Upper lobe of left lung (tissue), 6 donors: ENCODE measurements around the gene RPS6KA2. TPM values are rescaled to one million over a fixed set of nuclear protein-coding genes. Genes with fewer than 3 reads are reported as not detected.

Experiments
- ATAC-seq, 2 donors: fragments of 200-7000 bp; cut with Tn5 transposase; one replicate each; pipeline ENCODE4 v1.9.1; 2022; ENCODE audit warnings: mild to moderate bottlenecking in 2 of 2, moderate library complexity in 2 of 2; ENCODE audit not compliant: low FRiP score in 2 of 2
- DNase-seq, 2 donors: peaks; one replicate each; pipeline ENCODE4 v3.0.0-alpha.2; 2019 to 2020
- H3K27ac ChIP-seq, 4 donors: fragments of 200-600 bp; sonication (generic); one replicate each; pipeline ENCODE4 v1.5.1; 2016 to 2019
- H3K27me3 ChIP-seq, 4 donors: fragments of 200-600 bp; sonication (generic); one replicate each; pipeline ENCODE4 v1.5.1; 2017 to 2019
- H3K36me3 ChIP-seq, 4 donors: fragments of 200-600 bp; sonication (generic); one replicate each; pipeline ENCODE4 v1.5.1; 2016 to 2019
- H3K4me1 ChIP-seq, 4 donors: fragments of 200-600 bp; sonication (generic); one replicate each; pipeline ENCODE4 v1.5.1; 2018 to 2019
- H3K4me3 ChIP-seq, 4 donors: fragments of 200-600 bp; sonication (generic); one replicate each; pipeline ENCODE4 v1.5.1; 2017 to 2019; ENCODE audit warnings: mild to moderate bottlenecking in 2 of 4, moderate library complexity in 1 of 4
- H3K9me3 ChIP-seq, 4 donors: fragments of 200-600 bp; sonication (generic); one replicate each; pipeline ENCODE4 v1.5.1; 2018 to 2019
- CTCF ChIP-seq, 6 experiments: fragments of 450-650 bp in 4 of 6; fragments of 200-600 bp in 2 of 6; sonication (generic) in 2 of 6; IDR thresholded peaks; one replicate each; pipeline ENCODE4 v1.5.1; 2016 to 2019; ENCODE audit warnings: antibody characterized with exemption in 6 of 6
- EP300 ChIP-seq, 4 donors: sonication (generic); formaldehyde crosslinking; IDR thresholded peaks; one replicate each; pipeline ENCODE4 v1.5.1; 2017; ENCODE audit warnings: antibody characterized with exemption in 4 of 4, control low read depth in 2 of 4
- POLR2A ChIP-seq, 4 donors: fragments of 450-650 bp; IDR thresholded peaks; one replicate each; pipeline ENCODE4 v1.5.1; 2016 to 2017; ENCODE audit warnings: antibody characterized with exemption in 4 of 4, mild to moderate bottlenecking in 2 of 4
- POLR2AphosphoS5 ChIP-seq, 2 donors: sonication (generic); formaldehyde crosslinking; IDR thresholded peaks; one replicate each; pipeline ENCODE4 v1.5.1; 2017; ENCODE audit warnings: antibody characterized with exemption in 2 of 2
- WGBS, 2 donors: methylation state at CpG; one replicate each; pipeline ENCODE4 v1.1.5; 2017 to 2018; 5-methylcytosine and 5-hydroxymethylcytosine counted together
- total RNA-seq, 6 donors: library from RNA; depleted of rRNA in 4 of 6; stranded (reverse); fragments of >200 nt in 4 of 6; gene quantifications; one replicate each; pipeline versions ENCODE4 v1.1.0 to v1.2.1, GENCODE V29; 2016 to 2021
- donor health status: DM: no; HTN: no; CAD: no; lungs with moderate emphysema.
- donor health status: DM: no; HTN: yes; CAD: no; lungs with severe emphysema.

Gene RPS6KA2
- total RNA-seq, 6 donors from 2014 or later: 101 to 233 (median 168) TPM

GRCh38 chr6:166643891-166644590 is 17.0 kb upstream of the RPS6KA2 start:
- H3K9me3 ChIP-seq: peaks cover 0 to 3% (median 0%) of the 10 kb centered on the region in 4 donors
- no peak overlapping the region for H3K27ac ChIP-seq
- DNase-seq (no peak), ATAC-seq (peak in 1 of 2 donors; percentile 14)
- 70 to 71% methylated on average over 7 of the region's 7 CpGs for WGBS, 2 donors
- H3K36me3 ChIP-seq: no peaks in the 10 kb centered on the region
- TF ChIP-seq POLR2AphosphoS5 (IDR thresholded peaks at IDR 0.05) (peak in 1 of 2 donors; percentile 39), POLR2A (IDR thresholded peaks at IDR 0.05) (no peak), EP300 (IDR thresholded peaks at IDR 0.05) (no peak)
- H3K4me3 ChIP-seq: no peak overlapping the region
- peaks cover 0 to 15% (median 13%) of the 10 kb centered on the region in 4 donors for H3K4me1 ChIP-seq
- no peaks in the 10 kb centered on the region for H3K27me3 ChIP-seq

- peaks cover 0 to 3% (median 0%) of the 10 kb centered on the region in 4 donors for H3K9me3 ChIP-seq
- 82 to 98% methylated on average over 3 of the region's 3 CpGs for whole genome bisulfite sequencing, 2 donors
- DNase-seq: no peak
- H3K27me3 ChIP-seq: no peaks in the 10 kb centered on the region
- TF ChIP-seq EP300 (IDR thresholded peaks at IDR 0.05): no peak
- TF ChIP-seq POLR2A (IDR thresholded peaks at IDR 0.05): no peak
- TF ChIP-seq POLR2AphosphoS5 (IDR thresholded peaks at IDR 0.05): no peak
- TF ChIP-seq CTCF (IDR thresholded peaks at IDR 0.05): no peak
- H3K27ac ChIP-seq: no peak overlapping the region
- H3K36me3 ChIP-seq: no peaks in the 10 kb centered on the region
- H3K4me1 ChIP-seq: peaks cover 0 to 15% (median 13%) of the 10 kb centered on the region in 4 donors
- H3K4me3 ChIP-seq: no peak overlapping the region
- no peak for ATAC-seq
Observed at GRCh38 chr6:166642646-166643045, 15.6 kb upstream of the RPS6KA2 start.

GRCh38 chr6:166640342-166641043 is 13.4 kb upstream of the RPS6KA2 start:
- H3K36me3 ChIP-seq: no peaks in the 10 kb centered on the region
- no peaks in the 10 kb centered on the region for H3K27me3 ChIP-seq
- peaks cover 0 to 3% (median 0%) of the 10 kb centered on the region in 4 donors for H3K9me3 ChIP-seq
- TF ChIP-seq POLR2AphosphoS5 (IDR thresholded peaks at IDR 0.05) (peak; percentile 32 to 64), POLR2A (IDR thresholded peaks at IDR 0.05) (no peak), CTCF (IDR thresholded peaks at IDR 0.05) (no peak), EP300 (IDR thresholded peaks at IDR 0.05) (peak in 3 of 4 donors; percentile 37 to 73 (median 65))
- H3K4me3 ChIP-seq: peak overlapping the region in 2 of 4 donors; percentile 11 to 15
- peak overlapping the region; percentile 11 to 68 (median 59) for H3K27ac ChIP-seq
- 6 to 24% methylated on average over 19 of the region's 19 CpGs for WGBS, 2 donors
- ATAC-seq (peak; percentile 72 to 81), DNase-seq (peak; percentile 74 to 79)
- H3K4me1 ChIP-seq: peaks cover 20 to 32% (median 27%) of the 10 kb centered on the region in 4 donors

- Histone ChIP-seq H3K27ac (peak overlapping the region; percentile 11 to 68 (median 59)), H3K36me3 (no peaks in the 10 kb centered on the region), H3K4me1 (peaks cover 21 to 35% (median 27%) of the 10 kb centered on the region in 4 donors), H3K9me3 (peaks cover 0 to 3% (median 0%) of the 10 kb centered on the region in 4 donors), H3K4me3 (peak overlapping the region in 1 of 4 donors; percentile 15), H3K27me3 (no peaks in the 10 kb centered on the region)
- DNase-seq: no peak
- 68 to 69% methylated on average over 6 of the region's 6 CpGs for WGBS, 2 donors
- no peak for ATAC-seq
- TF ChIP-seq CTCF (IDR thresholded peaks at IDR 0.05) (no peak), POLR2A (IDR thresholded peaks at IDR 0.05) (no peak), EP300 (IDR thresholded peaks at IDR 0.05) (no peak), POLR2AphosphoS5 (IDR thresholded peaks at IDR 0.05) (no peak)
Observed at GRCh38 chr6:166639921-166640320, 12.9 kb upstream of the RPS6KA2 start.

GRCh38 chr6:166638573-166638964 is 11.5 kb upstream of the RPS6KA2 start:
- WGBS, 2 donors: 83 to 85% methylated on average over 7 of the region's 7 CpGs
- DNase-seq (peak in 1 of 2 donors; percentile 24), ATAC-seq (no peak)
- H3K4me3 ChIP-seq: no peak overlapping the region
- no peaks in the 10 kb centered on the region for H3K36me3 ChIP-seq
- peaks cover 0 to 1% (median 0%) of the 10 kb centered on the region in 4 donors for H3K9me3 ChIP-seq
- H3K27me3 ChIP-seq: no peaks in the 10 kb centered on the region
- TF ChIP-seq POLR2AphosphoS5 (IDR thresholded peaks at IDR 0.05) (no peak), POLR2A (IDR thresholded peaks at IDR 0.05) (no peak), CTCF (IDR thresholded peaks at IDR 0.05) (no peak), EP300 (IDR thresholded peaks at IDR 0.05) (no peak)
- H3K27ac ChIP-seq: no peak overlapping the region
- peaks cover 23 to 35% (median 31%) of the 10 kb centered on the region in 4 donors for H3K4me1 ChIP-seq
